Tibial nerve (tissue), 3 donors: ENCODE data around the gene FNTB.

Source experiments
- CTCF ChIP-seq, 5 experiments: fragments of 200-600 bp in 3 of 5; fragments of 450-650 bp in 2 of 5; sonication (generic) in 3 of 5; IDR thresholded peaks; one replicate each; pipeline ENCODE4 v1.5.1; 2016 to 2019; ENCODE audit warnings: antibody characterized with exemption in 5 of 5, mild to moderate bottlenecking in 3 of 5, moderate library complexity in 2 of 5
- POLR2A ChIP-seq, 2 donors: fragments of 450-650 bp; IDR thresholded peaks; one replicate each; pipeline ENCODE4 v1.6.1; 2017; ENCODE audit warnings: antibody characterized with exemption in 2 of 2, mild to moderate bottlenecking in 2 of 2, moderate library complexity in 2 of 2

GRCh38 chr14:64986648-64987437 lies at the start of gene FNTB:
- peak; percentile 75 to 89 (median 82) for TF ChIP-seq CTCF (IDR thresholded peaks at IDR 0.05)
- TF ChIP-seq POLR2A (IDR thresholded peaks at IDR 0.05), result peak in 1 of 2 donors; percentile 11
